Keratinocyte (primary cell): Measurements from ENCODE around the gene CLPTM1L. TPM values are rescaled to one million over a fixed set of nuclear protein-coding genes. Genes with fewer than 3 reads are reported as not detected.

ENCODE experiments used
- DNase-seq: peaks from one replicate; pipeline ENCODE4 v3.0.0-alpha.2; 2011; ENCODE audit warnings: low read depth, missing footprints, low spot score
- FAIRE-seq: peaks from 2 replicates; lab custom pipeline; 2011; peaks lifted over from hg19 to GRCh38; lab: Jason Lieb, UNC
- H2AFZ ChIP-seq: 2 replicates; pipeline ENCODE4 v1.6.0; 2012; ENCODE audit warnings: low read length, control low read depth, inconsistent platforms; ENCODE audit not compliant: control insufficient read depth
- H3K27ac ChIP-seq: 2 replicates; pipeline ENCODE4 v1.5.1; 2011; ENCODE audit warnings: low read length; ENCODE audit not compliant: control insufficient read depth, insufficient read depth
- H3K27me3 ChIP-seq: 3 replicates; pipeline ENCODE4 v1.6.0; 2011; ENCODE audit warnings: low read length; ENCODE audit not compliant: control insufficient read depth, insufficient read depth; ENCODE audit errors: extremely low read depth
- H3K36me3 ChIP-seq, 2 experiments: 2 replicates in 1 of 2; 3 replicates in 1 of 2; pipeline ENCODE4 v1.5.1; 2011; ENCODE audit warnings: low read length in 2 of 2, mild to moderate bottlenecking in 1 of 2; ENCODE audit not compliant: control insufficient read depth in 2 of 2, insufficient read depth in 2 of 2; ENCODE audit errors: extremely low read depth in 1 of 2
- H3K4me1 ChIP-seq: 3 replicates; pipeline ENCODE4 v1.5.1; 2011; ENCODE audit warnings: low read length; ENCODE audit not compliant: control insufficient read depth, insufficient read depth; ENCODE audit errors: extremely low read depth
- H3K4me2 ChIP-seq: 3 replicates; pipeline ENCODE4 v1.6.0; 2011; ENCODE audit warnings: low read depth, low read length; ENCODE audit not compliant: control insufficient read depth, insufficient read depth; ENCODE audit errors: extremely low read depth
- H3K4me3 ChIP-seq, 3 experiments: fragments of 200-600 bp in 1 of 3; sonication (generic) in 1 of 3; 2 replicates in 2 of 3; 3 replicates in 1 of 3; pipeline ENCODE4 v1.5.1; 2011 to 2016; ENCODE audit warnings: low read length in 3 of 3, mild to moderate bottlenecking in 3 of 3, control low read depth in 2 of 3, inconsistent platforms in 1 of 3, low read depth in 1 of 3, mixed read lengths in 1 of 3, mixed run types in 1 of 3, moderate library complexity in 1 of 3; ENCODE audit not compliant: control insufficient read depth in 2 of 3, insufficient read depth in 2 of 3; ENCODE audit errors: extremely low read depth in 1 of 3
- H3K79me2 ChIP-seq: 2 replicates; pipeline ENCODE4 v1.6.0; 2012; ENCODE audit warnings: low read length; ENCODE audit not compliant: control insufficient read depth, insufficient read depth
- H3K9ac ChIP-seq: 3 replicates; pipeline ENCODE4 v1.6.0; 2011; ENCODE audit warnings: low read length; ENCODE audit not compliant: control insufficient read depth, insufficient read depth; ENCODE audit errors: extremely low read depth
- H3K9me1 ChIP-seq: 3 replicates; pipeline ENCODE4 v1.6.0; 2011; ENCODE audit warnings: low read length; ENCODE audit not compliant: control insufficient read depth, insufficient read depth; ENCODE audit errors: extremely low read depth
- H3K9me3 ChIP-seq: 2 replicates; pipeline ENCODE4 v1.5.1; 2012; ENCODE audit warnings: low read depth, low read length; ENCODE audit not compliant: control insufficient read depth
- H4K20me1 ChIP-seq: 3 replicates; pipeline ENCODE4 v1.6.0; 2011; ENCODE audit warnings: low read length; ENCODE audit not compliant: control insufficient read depth, insufficient read depth; ENCODE audit errors: extremely low read depth
- CTCF ChIP-seq, 3 experiments: IDR thresholded peaks in 1 of 3; conservative IDR thresholded peaks in 1 of 3; optimal IDR thresholded peaks in 1 of 3; 2 replicates in 2 of 3; 3 replicates in 1 of 3; pipeline versions ENCODE3 to v1.5.1; 2011; ENCODE audit warnings: low read length in 3 of 3, mild to moderate bottlenecking in 3 of 3, moderate library complexity in 2 of 3, control low read depth in 1 of 3, inconsistent platforms in 1 of 3; ENCODE audit not compliant: insufficient read depth in 2 of 3; ENCODE audit errors: extremely low read depth in 1 of 3
- EZH2 ChIP-seq: IDR thresholded peaks from one replicate; pipeline ENCODE4 v1.6.1; 2012; ENCODE audit warnings: inconsistent platforms, mild to moderate bottlenecking, low read length, moderate library complexity
- dilution Hi-C: fragments of 300-500 bp; cut with MboI; formaldehyde crosslinking; loops from one replicate; pipeline ENCODE4 v1.7.0; 2020; ENCODE audit warnings: low sequenced_read_pairs; ENCODE audit not compliant: extremely low pct_ligation_motif_present
- polyA plus RNA-seq, 5 experiments: library from polyadenylated mRNA; depleted of rRNA in 3 of 5; stranded (reverse) in 3 of 5; stranded (forward) in 1 of 5; unstranded in 1 of 5; fragments of >200 nt; gene quantifications; 1 replicate in 1 of 5; 2 replicates in 3 of 5; 3 replicates in 1 of 5; pipeline versions ENCODE4 v1.2.1 to v1.2.3, GENCODE V29; 2011 to 2012; ENCODE audit warnings: missing spikeins in 2 of 5, low read depth in 1 of 5, low replicate concordance in 1 of 5

CLPTM1L gene
- polyA plus RNA-seq, 1 donor (not counting 4 experiments of a cell fraction or from before 2014, with no cell fraction given): 142 TPM

- no peak for DNase-seq
- TF ChIP-seq CTCF (optimal IDR thresholded peaks at IDR 0.05 in 1 of 3, IDR thresholded peaks at IDR 0.05 in 1 of 3, conservative IDR thresholded peaks at IDR 0.05 in 1 of 3; ENCODE audit: extremely low read depth in 1 of 3, insufficient read depth in 2 of 3, low read length in 3 of 3) (no peak), EZH2 (no peak)
- H3K27me3 ChIP-seq: peaks cover under 1% of the 10 kb centered on the region
These were observed 23.9 kb upstream of the CLPTM1L start for GRCh38 chr5:1368756-1369155.

GRCh38 chr5:1368236-1368635 is 23.3 kb upstream of the CLPTM1L start:
- DNase-seq (no peak), FAIRE-seq (no peak)
- Histone ChIP-seq H3K27me3 (peaks cover 6% of the 10 kb centered on the region), H3K4me1 (no peaks in the 10 kb centered on the region), H3K9me3 (no peaks in the 10 kb centered on the region), H2AFZ (no peak overlapping the region), H3K79me2 (no peaks in the 10 kb centered on the region), H3K36me3 (no peaks in the 10 kb centered on the region), H3K4me3 (no peak overlapping the region), H3K9me1 (no peaks in the 10 kb centered on the region), H3K4me2 (no peak overlapping the region), H3K27ac (no peak overlapping the region), H3K9ac (no peak overlapping the region), H4K20me1 (no peaks in the 10 kb centered on the region)
- TF ChIP-seq EZH2: no peak
- TF ChIP-seq CTCF (optimal IDR thresholded peaks at IDR 0.05 in 1 of 3, IDR thresholded peaks at IDR 0.05 in 1 of 3, conservative IDR thresholded peaks at IDR 0.05 in 1 of 3; ENCODE audit: extremely low read depth in 1 of 3, insufficient read depth in 2 of 3, low read length in 3 of 3): no peak
- dilution Hi-C loops: no loop called here

More at GRCh38 chr5:1368756-1369155, 23.9 kb upstream of the CLPTM1L start:
- no peaks in the 10 kb centered on the region for H3K9me3 ChIP-seq
- H3K9me1 ChIP-seq: no peaks in the 10 kb centered on the region
- dilution Hi-C loops: no loop called here
- no peaks in the 10 kb centered on the region for H3K36me3 ChIP-seq
- no peak overlapping the region for H3K4me2 ChIP-seq
- H4K20me1 ChIP-seq: no peaks in the 10 kb centered on the region
- no peaks in the 10 kb centered on the region for H3K79me2 ChIP-seq
- no peak overlapping the region for H2AFZ ChIP-seq
- no peak for FAIRE-seq
- no peaks in the 10 kb centered on the region for H3K4me1 ChIP-seq
- H3K9ac ChIP-seq: no peak overlapping the region
- H3K4me3 ChIP-seq: no peak overlapping the region
- H3K27ac ChIP-seq: no peak overlapping the region
